ENCODE data around the gene KCNH5. TPM values are rescaled to one million over a fixed set of nuclear protein-coding genes. Genes with fewer than 3 reads are reported as not detected.

The KCNH5 gene
- total RNA-seq, 2 donors from 2014 or later = not detected

GRCh38 chr14:62956413-62956812, 88.8 kb downstream of the KCNH5 start:
- no peaks in the 10 kb centered on the region for H3K36me3 Mint-ChIP-seq (ENCODE audit: insufficient read depth in 2 of 2)
- no peak for DNase-seq
- H3K9me3 Mint-ChIP-seq = peaks cover 2 to 3% of the 10 kb centered on the region in 2 donors
- no peak overlapping the region for H3K4me3 Mint-ChIP-seq
- no peak for ATAC-seq (replicated peaks in 1 of 2)
- H3K27me3 Mint-ChIP-seq (ENCODE audit: low read depth) = peaks cover under 1% of the 10 kb centered on the region
- H3K4me1 Mint-ChIP-seq (ENCODE audit: low read depth) = no peaks in the 10 kb centered on the region
- no peak overlapping the region for H3K27ac Mint-ChIP-seq

GRCh38 chr14:62954165-62954564, 91.1 kb downstream of the KCNH5 start:
- ATAC-seq (replicated peaks in 1 of 2) = no peak

GRCh38 chr14:62952226-62952625, 93.0 kb downstream of the KCNH5 start:
- H3K9me3 Mint-ChIP-seq = peaks cover 2% of the 10 kb centered on the region in 2 donors
- H3K27ac Mint-ChIP-seq = no peak overlapping the region
- H3K4me3 Mint-ChIP-seq = no peak overlapping the region
- DNase-seq = no peak
- no peaks in the 10 kb centered on the region for H3K4me1 Mint-ChIP-seq (ENCODE audit: low read depth)
- no peaks in the 10 kb centered on the region for H3K27me3 Mint-ChIP-seq (ENCODE audit: low read depth)
- ATAC-seq (replicated peaks in 1 of 2) = no peak
- H3K36me3 Mint-ChIP-seq (ENCODE audit: insufficient read depth in 2 of 2) = no peaks in the 10 kb centered on the region

More at GRCh38 chr14:62954165-62954564, 91.1 kb downstream of the KCNH5 start:
- Mint-ChIP-seq H3K36me3 (ENCODE audit: insufficient read depth in 2 of 2) (no peaks in the 10 kb centered on the region), H3K9me3 (peaks cover 2% of the 10 kb centered on the region in 2 donors), H3K4me1 (ENCODE audit: low read depth) (no peaks in the 10 kb centered on the region), H3K4me3 (no peak overlapping the region), H3K27me3 (ENCODE audit: low read depth) (no peaks in the 10 kb centered on the region), H3K27ac (no peak overlapping the region)
- no peak for DNase-seq

GRCh38 chr14:62947301-62947700, 98.0 kb downstream of the KCNH5 start:
- Mint-ChIP-seq H3K27ac (no peak overlapping the region), H3K36me3 (ENCODE audit: insufficient read depth in 2 of 2) (no peaks in the 10 kb centered on the region), H3K4me1 (ENCODE audit: low read depth) (no peaks in the 10 kb centered on the region), H3K4me3 (no peak overlapping the region), H3K27me3 (ENCODE audit: low read depth) (no peaks in the 10 kb centered on the region), H3K9me3 (no peaks in the 10 kb centered on the region)
- ATAC-seq (replicated peaks in 1 of 2) (no peak), DNase-seq (no peak)

- no peak for DNase-seq
- no peaks in the 10 kb centered on the region for H3K9me3 Mint-ChIP-seq
Observed at GRCh38 chr14:62946221-62946620, 99.0 kb downstream of the KCNH5 start.

GRCh38 chr14:62943202-62943601, 102.1 kb downstream of the KCNH5 start:
- Mint-ChIP-seq H3K9me3 (peaks cover 1 to 2% of the 10 kb centered on the region in 2 donors), H3K4me1 (ENCODE audit: low read depth) (no peaks in the 10 kb centered on the region), H3K4me3 (no peak overlapping the region), H3K27me3 (ENCODE audit: low read depth) (no peaks in the 10 kb centered on the region), H3K27ac (no peak overlapping the region), H3K36me3 (ENCODE audit: insufficient read depth in 2 of 2) (no peaks in the 10 kb centered on the region)
- DNase-seq (no peak), ATAC-seq (replicated peaks in 1 of 2) (no peak)

More at GRCh38 chr14:62946221-62946620, 99.0 kb downstream of the KCNH5 start:
- no peak overlapping the region for H3K27ac Mint-ChIP-seq
- no peaks in the 10 kb centered on the region for H3K27me3 Mint-ChIP-seq (ENCODE audit: low read depth)
- H3K4me3 Mint-ChIP-seq = no peak overlapping the region
- H3K36me3 Mint-ChIP-seq (ENCODE audit: insufficient read depth in 2 of 2) = no peaks in the 10 kb centered on the region
- H3K4me1 Mint-ChIP-seq (ENCODE audit: low read depth) = no peaks in the 10 kb centered on the region
- ATAC-seq (replicated peaks in 1 of 2) = no peak

DNA sequence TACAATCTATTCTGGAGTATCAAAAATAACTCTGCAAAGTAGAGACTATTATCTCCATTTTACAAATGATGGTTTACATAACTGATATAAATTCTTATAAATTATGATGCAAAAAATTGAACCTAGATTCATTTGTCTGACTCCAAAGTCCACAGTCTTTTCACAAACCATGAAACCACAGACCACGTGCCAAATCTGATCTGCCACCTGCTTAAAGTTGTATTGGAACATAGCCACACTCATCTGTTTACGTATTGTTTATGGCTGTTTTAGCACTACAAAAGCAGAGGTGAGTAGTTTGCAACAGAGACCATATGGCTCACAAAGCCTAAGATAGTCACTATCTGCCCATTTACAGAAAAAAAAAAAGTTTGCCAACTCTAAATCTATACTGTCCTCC, 105.3 kb downstream of the KCNH5 start:
- H3K4me3 Mint-ChIP-seq = no peak overlapping the region
- H3K27me3 Mint-ChIP-seq (ENCODE audit: low read depth) = no peaks in the 10 kb centered on the region
- H3K9me3 Mint-ChIP-seq = peaks cover 1 to 2% of the 10 kb centered on the region in 2 donors
- H3K27ac Mint-ChIP-seq = no peak overlapping the region
- H3K4me1 Mint-ChIP-seq (ENCODE audit: low read depth) = no peaks in the 10 kb centered on the region
- H3K36me3 Mint-ChIP-seq (ENCODE audit: insufficient read depth in 2 of 2) = no peaks in the 10 kb centered on the region
- no peak for DNase-seq
- ATAC-seq (replicated peaks in 1 of 2) = no peak

- H3K4me3 Mint-ChIP-seq = no peak overlapping the region
- ATAC-seq (replicated peaks in 1 of 2) (no peak), DNase-seq (no peak)
- H3K27ac Mint-ChIP-seq = no peak overlapping the region
- no peaks in the 10 kb centered on the region for H3K36me3 Mint-ChIP-seq (ENCODE audit: insufficient read depth in 2 of 2)
- H3K4me1 Mint-ChIP-seq (ENCODE audit: low read depth) = no peaks in the 10 kb centered on the region
- H3K9me3 Mint-ChIP-seq = peaks cover 1 to 2% of the 10 kb centered on the region in 2 donors
- H3K27me3 Mint-ChIP-seq (ENCODE audit: low read depth) = no peaks in the 10 kb centered on the region
Observed at GRCh38 chr14:62938778-62939177, 106.5 kb downstream of the KCNH5 start.

- Mint-ChIP-seq H3K27me3 (ENCODE audit: low read depth) (no peaks in the 10 kb centered on the region), H3K27ac (no peak overlapping the region), H3K36me3 (ENCODE audit: insufficient read depth in 2 of 2) (no peaks in the 10 kb centered on the region), H3K4me3 (no peak overlapping the region), H3K4me1 (ENCODE audit: low read depth) (no peaks in the 10 kb centered on the region), H3K9me3 (peaks cover 1 to 2% of the 10 kb centered on the region in 2 donors)
- ATAC-seq (replicated peaks in 1 of 2) (no peak), DNase-seq (no peak)
Observed at GRCh38 chr14:62934439-62934838, 110.8 kb downstream of the KCNH5 start.

GRCh38 chr14:62921466-62921865, 123.8 kb downstream of the KCNH5 start:
- H3K4me1 Mint-ChIP-seq (ENCODE audit: low read depth) = no peaks in the 10 kb centered on the region
- H3K27ac Mint-ChIP-seq = no peak overlapping the region
- H3K4me3 Mint-ChIP-seq = no peak overlapping the region
- H3K36me3 Mint-ChIP-seq (ENCODE audit: insufficient read depth in 2 of 2) = no peaks in the 10 kb centered on the region
- ATAC-seq (replicated peaks in 1 of 2) (no peak), DNase-seq (no peak)
- H3K9me3 Mint-ChIP-seq = peaks cover 0 to 3% of the 10 kb centered on the region in 2 donors
- H3K27me3 Mint-ChIP-seq (ENCODE audit: low read depth) = no peaks in the 10 kb centered on the region

DNA sequence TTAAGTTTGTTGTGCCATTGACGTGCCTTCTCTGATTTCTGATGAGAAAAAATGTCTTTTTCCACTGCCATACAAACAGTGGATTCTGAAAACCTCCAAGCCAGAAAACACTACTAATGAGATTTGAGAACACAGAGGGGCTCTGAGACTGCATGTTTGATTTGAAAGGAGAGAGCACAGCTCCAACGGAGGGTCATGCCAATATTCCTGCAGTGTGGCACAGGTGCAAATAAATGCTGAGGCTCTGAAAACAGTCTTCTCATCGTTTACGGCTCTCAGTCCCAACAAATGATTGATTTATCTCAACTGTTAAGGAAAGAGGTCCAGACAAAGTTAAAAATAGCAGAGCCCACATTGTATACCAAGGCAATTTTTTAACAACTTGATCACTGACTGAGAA, 128.7 kb downstream of the KCNH5 start:
- H3K4me3 Mint-ChIP-seq = no peak overlapping the region
- ATAC-seq (replicated peaks in 1 of 2) = no peak
- H3K36me3 Mint-ChIP-seq (ENCODE audit: insufficient read depth in 2 of 2) = no peaks in the 10 kb centered on the region

GRCh38 chr14:62914873-62915272, 130.4 kb downstream of the KCNH5 start:
- H3K9me3 Mint-ChIP-seq = no peaks in the 10 kb centered on the region
- no peaks in the 10 kb centered on the region for H3K36me3 Mint-ChIP-seq (ENCODE audit: insufficient read depth in 2 of 2)
- H3K4me1 Mint-ChIP-seq (ENCODE audit: low read depth) = no peaks in the 10 kb centered on the region
- DNase-seq (no peak), ATAC-seq (replicated peaks in 1 of 2) (no peak)
- no peak overlapping the region for H3K4me3 Mint-ChIP-seq
- no peaks in the 10 kb centered on the region for H3K27me3 Mint-ChIP-seq (ENCODE audit: low read depth)
- no peak overlapping the region for H3K27ac Mint-ChIP-seq

More for the DNA sequence above, 128.7 kb downstream of the KCNH5 start:
- no peaks in the 10 kb centered on the region for H3K4me1 Mint-ChIP-seq (ENCODE audit: low read depth)
- no peak for DNase-seq
- no peak overlapping the region for H3K27ac Mint-ChIP-seq
- no peaks in the 10 kb centered on the region for H3K9me3 Mint-ChIP-seq
- H3K27me3 Mint-ChIP-seq (ENCODE audit: low read depth) = no peaks in the 10 kb centered on the region

DNA sequence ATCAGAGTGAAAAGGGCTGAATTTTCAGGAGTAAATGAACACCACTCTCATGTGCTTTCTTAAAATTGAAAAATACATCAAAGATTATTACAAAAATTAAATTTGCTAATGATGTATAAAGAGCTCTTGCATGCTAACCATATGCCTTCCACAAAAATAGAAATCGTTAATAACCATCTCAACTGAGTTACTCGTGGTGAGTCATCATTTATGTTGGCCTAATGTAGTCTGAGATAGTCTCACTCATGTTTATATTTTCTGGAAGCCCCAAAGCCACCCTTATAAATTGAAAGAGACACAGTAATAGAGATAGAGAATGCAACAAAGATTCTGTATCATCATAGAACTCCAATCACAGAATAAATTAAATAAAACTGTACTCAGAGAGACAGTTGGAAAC, 131.2 kb downstream of the KCNH5 start:
- Mint-ChIP-seq H3K9me3 (no peaks in the 10 kb centered on the region), H3K36me3 (ENCODE audit: insufficient read depth in 2 of 2) (no peaks in the 10 kb centered on the region), H3K4me3 (no peak overlapping the region), H3K4me1 (ENCODE audit: low read depth) (no peaks in the 10 kb centered on the region), H3K27me3 (ENCODE audit: low read depth) (no peaks in the 10 kb centered on the region), H3K27ac (no peak overlapping the region)
- DNase-seq (no peak), ATAC-seq (replicated peaks in 1 of 2) (no peak)

DNA sequence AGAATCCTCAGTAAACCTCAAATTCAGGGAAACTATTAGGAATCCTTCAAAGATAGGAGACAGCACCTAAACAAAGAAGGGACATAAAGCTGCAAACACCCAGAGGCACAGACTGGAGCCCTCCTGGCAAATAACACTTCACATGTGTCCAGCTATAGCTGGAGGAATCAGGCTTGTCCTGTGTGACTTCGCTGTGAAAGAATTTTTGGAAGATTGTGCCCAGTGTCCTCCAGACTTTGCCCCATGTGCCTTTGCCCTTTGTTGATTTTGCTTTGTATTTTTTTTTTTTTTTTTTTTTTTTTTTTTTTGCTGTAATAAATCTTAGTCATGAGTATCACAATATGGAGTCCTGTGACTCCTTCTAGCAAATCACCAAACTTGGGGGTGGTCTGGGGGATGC, 136.8 kb downstream of the KCNH5 start:
- no peaks in the 10 kb centered on the region for H3K36me3 Mint-ChIP-seq (ENCODE audit: insufficient read depth in 2 of 2)
- no peaks in the 10 kb centered on the region for H3K4me1 Mint-ChIP-seq (ENCODE audit: low read depth)
- DNase-seq (no peak), ATAC-seq (replicated peaks in 1 of 2) (no peak)
- peaks cover 2 to 3% of the 10 kb centered on the region in 2 donors for H3K9me3 Mint-ChIP-seq
- no peak overlapping the region for H3K4me3 Mint-ChIP-seq
- no peak overlapping the region for H3K27ac Mint-ChIP-seq
- H3K27me3 Mint-ChIP-seq (ENCODE audit: low read depth) = no peaks in the 10 kb centered on the region

All from activated T-cell treated with anti-CD3 and anti-CD28 coated beads, Interleukin-2, amount 50 U/mL, for 72 hours (primary cell).